OCI-LY1 (cell line): ENCODE results near the gene NUMBL.

Source experiments
- CTCF ChIP-seq: fragments of 200-600 bp; sonication (generic), shearing (Covaris generic); IDR thresholded peaks from 2 replicates; pipeline ENCODE4 v1.5.1; 2017; ENCODE audit warnings: mild to moderate bottlenecking, antibody characterized with exemption, low read length, moderate library complexity, mixed read lengths
- EZH2 ChIP-seq: fragments of 200-600 bp; sonication (generic), shearing (Covaris generic); IDR thresholded peaks from 2 replicates; pipeline ENCODE4 v1.8.0; 2017; ENCODE audit warnings: borderline replicate concordance, mixed run types, mild to moderate bottlenecking, antibody characterized with exemption, low read length, moderate library complexity, mixed read lengths

- TF ChIP-seq CTCF (no peak), EZH2 (no peak)
These were observed 46.2 kb upstream of the NUMBL start for GRCh38 chr19:40736661-40737060.
